T-helper 1 cell treated with Interleukin-12 subunit alpha and Interleukin-12 subunit beta and Interleukin-4 antibody, amounts not matched to agents 30 μg/mL and 1 μg/mL, for 36 hours (primary cell): Measurements from ENCODE around the gene COL18A1.
A peak's percentile ranks its signal among the peaks of the same experiment; 100 is the strongest.
"Not testable (repeated sequence)": the region's sequence is repeated elsewhere in the genome, so short reads cannot be mapped to it uniquely, and the experiment has no call there.

Experiments
- H3K27ac Mint-ChIP-seq: one replicate; pipeline ENCODE4 v1.8.0; 2021; ENCODE audit warnings: mild to moderate bottlenecking, mixed read lengths
- H3K27me3 Mint-ChIP-seq: one replicate; pipeline ENCODE4 v1.8.0; 2021; ENCODE audit warnings: low read depth, mixed read lengths
- H3K36me3 Mint-ChIP-seq: one replicate; pipeline ENCODE4 v1.8.0; 2021; ENCODE audit warnings: low read depth, mixed read lengths
- H3K4me1 Mint-ChIP-seq: one replicate; pipeline ENCODE4 v1.8.0; 2021; ENCODE audit warnings: low read depth, mixed read lengths
- H3K4me3 Mint-ChIP-seq: one replicate; pipeline ENCODE4 v1.8.0; 2021; ENCODE audit warnings: mild to moderate bottlenecking, moderate library complexity, mixed read lengths
- H3K9me3 Mint-ChIP-seq: one replicate; pipeline ENCODE4 v1.8.0; 2021; ENCODE audit warnings: mixed read lengths

The COL18A1 gene

GRCh38 chr21:45363921-45364467 lies 41.0 kb upstream of the COL18A1 start:
- Mint-ChIP-seq H3K4me1 (peaks cover 6% of the 10 kb centered on the region), H3K36me3 (no peaks in the 10 kb centered on the region), H3K9me3 (no peaks in the 10 kb centered on the region), H3K4me3 (no peak overlapping the region), H3K27ac (peak overlapping the region; percentile 74), H3K27me3 (peaks cover 6% of the 10 kb centered on the region)

GRCh38 chr21:45364468-45365185 lies 40.3 kb upstream of the COL18A1 start:
- H3K9me3 Mint-ChIP-seq = no peaks in the 10 kb centered on the region
- peaks cover 6% of the 10 kb centered on the region for H3K27me3 Mint-ChIP-seq
- H3K36me3 Mint-ChIP-seq = no peaks in the 10 kb centered on the region
- peaks cover 6% of the 10 kb centered on the region for H3K4me1 Mint-ChIP-seq
- peak overlapping the region; percentile 36 for H3K27ac Mint-ChIP-seq
- H3K4me3 Mint-ChIP-seq = no peak overlapping the region

- Mint-ChIP-seq H3K4me1 (peaks cover 8% of the 10 kb centered on the region), H3K27me3 (peaks cover 7% of the 10 kb centered on the region), H3K9me3 (no peaks in the 10 kb centered on the region), H3K4me3 (no peak overlapping the region), H3K27ac (no peak overlapping the region), H3K36me3 (no peaks in the 10 kb centered on the region)
Observed at GRCh38 chr21:45365186-45365607, 39.8 kb upstream of the COL18A1 start.

GRCh38 chr21:45365608-45366241 lies 39.2 kb upstream of the COL18A1 start:
- no peak overlapping the region for H3K4me3 Mint-ChIP-seq
- peaks cover 13% of the 10 kb centered on the region for H3K4me1 Mint-ChIP-seq
- no peaks in the 10 kb centered on the region for H3K9me3 Mint-ChIP-seq
- H3K36me3 Mint-ChIP-seq = no peaks in the 10 kb centered on the region
- peaks cover 12% of the 10 kb centered on the region for H3K27me3 Mint-ChIP-seq
- H3K27ac Mint-ChIP-seq = no peak overlapping the region

- no peak overlapping the region for H3K4me3 Mint-ChIP-seq
- no peaks in the 10 kb centered on the region for H3K9me3 Mint-ChIP-seq
- no peak overlapping the region for H3K27ac Mint-ChIP-seq
- no peaks in the 10 kb centered on the region for H3K36me3 Mint-ChIP-seq
- peaks cover 15% of the 10 kb centered on the region for H3K27me3 Mint-ChIP-seq
- peaks cover 15% of the 10 kb centered on the region for H3K4me1 Mint-ChIP-seq
Observed at GRCh38 chr21:45366476-45366875, 38.5 kb upstream of the COL18A1 start.

- Mint-ChIP-seq H3K4me1 (peaks cover 15% of the 10 kb centered on the region), H3K4me3 (no peak overlapping the region), H3K36me3 (no peaks in the 10 kb centered on the region), H3K27ac (no peak overlapping the region), H3K27me3 (peaks cover 15% of the 10 kb centered on the region), H3K9me3 (no peaks in the 10 kb centered on the region)
Observed at GRCh38 chr21:45366931-45367401, 38.0 kb upstream of the COL18A1 start.

- H3K4me1 Mint-ChIP-seq = peaks cover 15% of the 10 kb centered on the region
- no peak overlapping the region for H3K27ac Mint-ChIP-seq
- no peaks in the 10 kb centered on the region for H3K36me3 Mint-ChIP-seq
- H3K4me3 Mint-ChIP-seq = no peak overlapping the region
- no peaks in the 10 kb centered on the region for H3K9me3 Mint-ChIP-seq
- H3K27me3 Mint-ChIP-seq = peaks cover 17% of the 10 kb centered on the region
Observed at GRCh38 chr21:45367402-45368351, 37.3 kb upstream of the COL18A1 start.

GRCh38 chr21:45369018-45369417 lies 35.9 kb upstream of the COL18A1 start:
- H3K27me3 Mint-ChIP-seq = peaks cover 22% of the 10 kb centered on the region
- not testable (repeated sequence) for H3K27ac Mint-ChIP-seq

GRCh38 chr21:45370575-45370974 lies 34.4 kb upstream of the COL18A1 start:
- no peaks in the 10 kb centered on the region for H3K36me3 Mint-ChIP-seq

More at GRCh38 chr21:45369018-45369417, 35.9 kb upstream of the COL18A1 start:
- H3K36me3 Mint-ChIP-seq, H3K4me3 Mint-ChIP-seq, H3K9me3 Mint-ChIP-seq: not testable (repeated sequence)
- peaks cover 12% of the 10 kb centered on the region for H3K4me1 Mint-ChIP-seq

GRCh38 chr21:45371081-45371480 lies 33.9 kb upstream of the COL18A1 start:
- Mint-ChIP-seq H3K4me1 (peaks cover 10% of the 10 kb centered on the region), H3K9me3 (no peaks in the 10 kb centered on the region), H3K36me3 (no peaks in the 10 kb centered on the region), H3K27me3 (peaks cover 24% of the 10 kb centered on the region), H3K4me3 (no peak overlapping the region), H3K27ac (peak overlapping the region; percentile 36)

More at GRCh38 chr21:45370575-45370974, 34.4 kb upstream of the COL18A1 start:
- H3K27me3 Mint-ChIP-seq = peaks cover 24% of the 10 kb centered on the region
- H3K4me3 Mint-ChIP-seq = peak overlapping the region; percentile 2
- peak overlapping the region; percentile 2 for H3K27ac Mint-ChIP-seq
- H3K4me1 Mint-ChIP-seq = peaks cover 10% of the 10 kb centered on the region
- H3K9me3 Mint-ChIP-seq = no peaks in the 10 kb centered on the region

GRCh38 chr21:45371655-45372054 lies 33.3 kb upstream of the COL18A1 start:
- H3K27ac Mint-ChIP-seq = no peak overlapping the region
- H3K4me1 Mint-ChIP-seq = peaks cover 10% of the 10 kb centered on the region
- H3K27me3 Mint-ChIP-seq = peaks cover 24% of the 10 kb centered on the region
- H3K9me3 Mint-ChIP-seq = no peaks in the 10 kb centered on the region
- no peak overlapping the region for H3K4me3 Mint-ChIP-seq
- H3K36me3 Mint-ChIP-seq = no peaks in the 10 kb centered on the region

- no peaks in the 10 kb centered on the region for H3K9me3 Mint-ChIP-seq
- peaks cover 28% of the 10 kb centered on the region for H3K27me3 Mint-ChIP-seq
- H3K27ac Mint-ChIP-seq = no peak overlapping the region
- no peak overlapping the region for H3K4me3 Mint-ChIP-seq
- H3K36me3 Mint-ChIP-seq = no peaks in the 10 kb centered on the region
- H3K4me1 Mint-ChIP-seq = peaks cover 10% of the 10 kb centered on the region
Observed at GRCh38 chr21:45372732-45373355, 32.1 kb upstream of the COL18A1 start.

- Mint-ChIP-seq H3K36me3 (no peaks in the 10 kb centered on the region), H3K9me3 (no peaks in the 10 kb centered on the region), H3K4me3 (no peak overlapping the region), H3K27me3 (peaks cover 32% of the 10 kb centered on the region), H3K27ac (no peak overlapping the region), H3K4me1 (peaks cover 10% of the 10 kb centered on the region)
Observed at GRCh38 chr21:45373991-45374816, 30.8 kb upstream of the COL18A1 start.
